Fibroblast of peridontal ligament (primary cell): ENCODE measurements around the gene NOP14.
A peak's percentile ranks its signal among the peaks of the same experiment; 100 is the strongest.
"Not testable (repeated sequence)": the region's sequence is repeated elsewhere in the genome, so short reads cannot be mapped to it uniquely, and the experiment has no call there.

Source experiments
- DNase-seq: peaks from one replicate; pipeline ENCODE4 v3.0.0-alpha.2; 2010; ENCODE audit errors: extremely low read depth

NOP14 gene

DNA sequence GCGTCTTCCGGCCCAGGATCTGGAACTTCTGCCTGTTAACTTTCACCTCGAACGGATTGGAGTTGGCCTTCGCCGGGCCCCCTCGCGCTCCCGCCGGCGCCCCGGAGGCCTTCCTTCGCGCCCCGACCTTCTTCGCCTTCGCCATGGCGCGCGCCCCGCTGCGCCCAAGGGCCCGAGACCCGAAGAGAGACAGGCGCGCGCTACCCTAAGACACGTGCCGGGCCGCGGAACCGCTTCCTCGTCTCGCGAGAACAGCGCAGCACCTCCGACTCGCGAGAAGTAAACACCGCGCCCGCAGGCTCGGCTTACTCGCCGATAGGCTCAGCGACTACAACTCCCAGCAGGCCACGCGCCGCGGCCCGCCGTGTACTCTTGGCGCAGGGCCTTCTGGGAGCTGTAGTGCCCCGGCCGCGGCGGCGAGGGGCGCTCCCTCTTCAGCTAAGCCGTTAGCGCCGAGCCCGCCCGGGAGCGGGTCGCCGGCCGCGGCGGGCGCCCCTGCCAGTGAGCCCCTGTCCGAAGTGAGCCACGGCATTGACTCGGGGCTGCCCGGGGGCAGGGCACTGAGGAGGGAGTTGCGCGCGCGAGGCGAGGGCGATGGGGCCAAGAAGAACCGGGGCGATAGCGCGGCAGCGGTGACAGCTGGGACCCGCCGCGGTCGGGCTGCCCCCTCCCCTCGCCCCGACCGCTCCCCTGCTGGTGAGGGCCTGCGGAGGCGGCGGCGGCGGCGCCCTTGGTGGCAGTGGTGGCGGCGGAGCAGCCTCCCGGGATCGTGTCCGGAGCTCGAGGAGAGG lies at the start of gene NOP14, which contains the start of gene GRK4:
Gene NOP14 (minus strand): TSS at position 232 of the 791 bp plus-strand sequence. CDS start 87 bp downstream, at position 145.
Gene GRK4 (plus strand): TSS at position 397 of the 791 bp plus-strand sequence. CDS start 500 bp downstream, outside the sequence.
- peak; percentile 97 for DNase-seq

GRCh38 chr4:3011456-3012220 lies 48.4 kb upstream of the NOP14 start:
- no peak for DNase-seq

GRCh38 chr4:3010998-3011397 lies 47.8 kb upstream of the NOP14 start:
- peak; percentile 92 for DNase-seq

GRCh38 chr4:3010577-3010976 lies 47.4 kb upstream of the NOP14 start:
- no peak for DNase-seq

GRCh38 chr4:3009422-3009821 lies 46.2 kb upstream of the NOP14 start:
- peak; percentile 14 for DNase-seq

DNA sequence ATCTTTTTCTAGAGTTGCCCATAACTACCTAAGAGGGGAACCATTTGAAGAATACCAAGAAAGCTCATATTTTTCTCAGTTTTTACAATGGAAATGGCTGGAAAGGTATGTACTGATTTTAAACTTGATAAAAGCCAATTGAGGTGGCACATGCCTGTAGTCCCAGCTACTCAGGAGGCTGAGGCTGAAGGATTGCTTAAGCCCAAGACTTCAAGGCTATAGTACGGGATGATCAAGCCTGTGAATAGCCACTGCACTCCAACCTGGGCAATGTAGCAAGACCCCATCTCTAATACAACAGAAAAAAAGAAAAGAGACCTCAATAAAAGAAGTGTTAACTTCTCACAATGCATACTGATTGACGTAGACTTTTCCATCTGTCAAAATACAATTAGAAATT lies 44.5 kb upstream of the NOP14 start:
- DNase-seq: no peak

GRCh38 chr4:2996415-2996814 lies 33.2 kb upstream of the NOP14 start:
- DNase-seq: no peak

DNA sequence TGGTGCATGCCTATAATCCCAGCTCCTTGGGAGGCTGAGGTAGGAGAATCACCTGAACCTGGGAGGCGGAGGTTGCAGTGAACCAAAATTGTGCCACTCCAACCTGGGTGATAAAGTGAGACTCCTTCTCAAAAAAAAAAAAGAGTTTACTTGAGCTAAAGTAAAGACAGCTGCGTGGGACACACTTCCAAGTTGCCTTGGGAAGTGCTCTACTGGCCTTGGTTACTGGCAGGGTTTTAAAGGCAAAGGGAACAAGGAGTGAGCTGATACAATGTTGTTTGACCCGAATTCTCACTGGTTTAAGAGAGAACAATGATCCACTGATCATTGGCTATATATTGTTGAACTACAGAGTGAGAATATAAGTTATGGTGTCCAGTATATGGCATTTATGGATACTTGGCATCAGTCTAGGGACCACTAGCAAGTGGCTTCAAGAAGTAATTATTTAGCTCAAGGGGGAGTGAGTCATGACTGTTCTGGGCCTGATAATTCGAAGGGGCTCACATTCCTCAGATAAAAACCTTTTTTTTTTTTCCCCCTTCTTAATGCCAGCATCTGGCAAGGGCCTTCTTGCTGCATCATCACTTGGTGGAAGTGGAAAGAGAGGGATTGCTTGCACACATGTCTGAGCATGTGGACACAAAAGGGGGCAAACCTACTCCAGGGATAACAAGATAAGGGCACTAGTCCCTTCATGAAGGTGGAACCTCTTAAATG lies 32.5 kb upstream of the NOP14 start:
- peak; percentile 7 for DNase-seq

- DNase-seq: no peak
Measured at GRCh38 chr4:2994917-2995316, 31.7 kb upstream of the NOP14 start.

GRCh38 chr4:2991243-2991642 lies 28.0 kb upstream of the NOP14 start:
- no peak for DNase-seq

DNA sequence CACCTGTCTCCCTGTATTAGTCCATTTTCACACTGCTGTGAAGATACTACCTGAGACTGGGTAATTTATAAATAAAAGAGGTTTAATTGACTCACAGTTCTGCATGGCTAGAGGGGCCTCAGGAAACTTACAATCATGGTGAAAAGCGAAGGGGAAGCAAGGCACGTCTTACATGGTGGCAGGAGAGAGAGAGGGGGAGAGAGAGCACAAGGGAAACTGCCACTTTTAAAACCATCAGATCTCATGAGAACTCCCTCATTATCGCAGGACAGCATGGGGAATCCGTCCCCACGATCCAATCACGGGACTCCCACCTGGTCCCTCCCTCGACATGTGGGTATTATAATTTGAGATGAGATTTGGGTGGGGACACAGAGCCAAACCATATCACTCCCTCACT lies 20.5 kb upstream of the NOP14 start:
- not testable (repeated sequence) for DNase-seq

- no peak for DNase-seq
Measured at GRCh38 chr4:2982012-2982411, 18.8 kb upstream of the NOP14 start.

DNA sequence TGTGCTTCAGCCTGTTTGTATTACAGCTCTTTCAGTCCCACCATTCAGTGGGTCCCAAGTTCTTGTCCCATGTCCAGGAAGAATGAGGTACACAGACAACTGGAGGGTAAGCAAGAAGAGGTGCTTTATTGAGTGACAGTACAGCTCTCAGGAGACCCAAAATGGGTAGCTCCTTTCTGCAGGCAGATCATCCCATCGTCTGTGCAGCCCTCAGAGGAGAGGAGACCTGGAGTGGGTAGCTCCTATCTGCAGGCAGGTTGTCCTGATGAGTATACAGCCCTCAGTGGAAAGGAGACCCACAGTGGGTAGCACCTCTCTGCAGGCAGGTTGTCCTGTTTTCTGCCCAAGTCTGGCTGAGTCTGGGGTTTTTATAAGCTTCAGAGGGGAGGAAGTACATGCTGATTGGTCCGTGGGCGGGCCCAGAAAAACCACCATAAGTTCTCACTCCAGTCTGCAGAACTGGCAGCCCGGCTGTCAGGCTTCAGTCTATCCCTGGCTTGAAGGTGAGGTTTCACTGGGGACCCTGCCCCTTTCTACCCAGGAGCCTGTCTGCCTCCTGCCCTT lies 18.1 kb upstream of the NOP14 start:
- DNase-seq: no peak

DNA sequence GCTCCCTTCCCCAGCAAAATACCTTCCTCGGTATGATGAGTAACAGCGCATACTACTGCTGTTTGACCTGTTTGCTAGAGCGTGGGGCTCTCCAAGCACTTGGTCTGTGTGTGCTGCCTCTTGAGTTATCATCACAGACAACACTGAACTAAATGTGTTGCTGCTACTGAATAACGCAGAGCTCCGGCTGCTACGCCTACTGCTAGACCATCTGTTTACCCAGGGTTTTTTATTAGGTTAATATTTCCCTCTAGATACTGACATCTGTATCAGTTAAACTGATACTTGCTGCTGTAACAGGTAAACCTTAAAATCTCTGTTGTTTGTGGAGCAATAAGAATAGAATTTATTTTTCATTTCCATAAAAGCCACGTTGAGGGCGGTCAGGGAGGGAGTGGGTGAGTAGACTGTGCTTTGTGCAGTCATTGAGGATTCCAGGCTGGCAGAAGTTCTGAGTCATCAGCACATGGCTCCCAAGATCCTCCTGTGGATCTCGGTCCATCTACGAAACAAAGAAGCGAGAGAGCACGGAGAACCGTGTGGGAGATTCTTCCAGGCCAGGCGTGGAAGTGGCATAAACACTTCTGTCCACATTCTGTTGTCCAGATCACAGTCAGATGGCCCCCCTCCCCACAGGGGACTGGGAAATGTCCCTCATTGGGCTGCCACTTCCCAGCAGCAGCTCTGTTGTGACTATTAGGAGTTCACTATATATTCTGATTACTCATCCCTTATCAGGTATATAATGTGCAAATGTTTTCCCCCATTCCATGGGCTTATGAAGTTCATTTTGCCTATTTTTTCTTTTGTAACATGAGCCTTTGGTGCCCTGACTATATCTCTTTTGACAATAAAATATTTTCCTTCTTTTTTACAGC lies 14.2 kb upstream of the NOP14 start:
- DNase-seq: peak; percentile 33

- no peak for DNase-seq
Measured at GRCh38 chr4:2971275-2971674, 8.1 kb upstream of the NOP14 start.

GRCh38 chr4:2968381-2968780 lies 5.2 kb upstream of the NOP14 start:
- DNase-seq: no peak

DNA sequence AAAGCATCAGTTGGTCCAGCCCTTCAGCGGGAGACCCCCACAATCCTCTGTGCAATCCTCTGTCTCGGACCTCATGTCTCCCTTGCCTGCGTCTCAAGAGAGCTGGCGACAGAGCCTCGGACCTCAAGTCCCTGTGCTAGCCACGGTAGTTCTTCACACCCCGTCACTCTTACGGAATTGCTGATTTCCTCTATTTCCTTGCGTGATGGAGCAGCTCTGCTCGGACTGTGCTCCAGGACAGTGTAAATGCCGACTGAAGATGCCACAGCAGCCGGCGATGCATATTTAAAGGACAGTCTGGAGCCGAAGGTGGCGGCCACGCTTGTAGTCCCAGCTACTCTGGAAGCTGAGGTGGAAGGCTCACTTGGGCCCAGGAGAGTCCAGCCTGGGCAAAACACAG lies 2.1 kb upstream of the NOP14 start:
- DNase-seq: no peak

DNA sequence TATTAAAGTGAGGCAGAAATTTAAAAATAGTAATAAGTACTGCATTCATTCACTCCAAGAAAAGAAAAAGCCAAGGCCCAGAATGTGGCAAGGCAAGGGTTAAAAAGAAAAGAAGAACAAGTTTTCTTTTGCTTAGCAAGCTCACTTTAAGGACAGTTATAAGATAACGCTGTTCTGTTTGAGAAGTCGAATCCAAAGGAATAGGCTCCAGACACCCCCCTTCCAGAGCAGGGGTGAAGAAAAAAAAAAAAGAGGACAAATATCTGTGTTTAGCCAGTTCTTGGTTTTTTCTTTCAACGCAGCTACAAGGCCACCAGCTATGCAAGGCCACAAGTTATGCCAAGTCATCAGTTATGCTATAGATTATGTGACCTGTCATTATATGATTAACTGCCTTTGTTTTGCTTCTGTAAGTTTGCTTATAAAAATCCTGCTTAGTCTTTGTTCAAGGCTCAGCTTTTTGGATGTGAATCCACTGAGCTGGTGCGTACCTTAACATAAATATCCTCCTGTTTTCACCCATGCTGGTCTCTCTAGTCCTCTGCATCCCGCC lies 1.6 kb upstream of the NOP14 start:
- DNase-seq: no peak

DNA sequence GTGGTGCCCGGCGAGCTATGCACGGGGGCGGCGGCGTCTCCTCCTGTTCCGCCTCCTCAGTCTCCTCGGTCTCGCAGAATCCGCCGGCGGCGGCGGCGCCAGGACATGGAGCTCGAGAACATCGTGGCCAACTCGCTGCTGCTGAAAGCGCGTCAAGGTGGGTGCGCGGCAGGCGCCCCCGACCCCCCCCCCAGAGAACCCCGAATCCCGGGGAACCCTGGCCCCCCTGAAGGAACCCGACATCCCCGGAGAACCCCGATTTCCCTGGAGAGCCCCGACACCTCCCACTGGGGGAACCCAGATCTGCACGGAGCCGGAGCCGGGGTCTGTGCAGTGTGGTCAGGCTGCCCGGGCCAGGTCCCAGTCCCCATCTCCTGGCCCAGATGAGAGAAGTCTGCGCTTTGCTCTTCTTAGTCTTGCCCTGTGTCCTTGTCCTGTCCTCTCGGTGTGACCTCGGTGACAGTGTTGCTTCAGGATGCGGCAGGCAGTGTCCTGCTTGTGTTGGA lies 813 bp upstream of the NOP14 start:
- peak; percentile 30 for DNase-seq

- DNase-seq: peak; percentile 53
Measured at GRCh38 chr4:2962614-2963174, 512 bp downstream of the NOP14 start.
